Stimulated activated CD8-positive, alpha-beta memory T cell treated with anti-CD3 and anti-CD28 coated beads, Interleukin-7, amount 100 ng/mL, for 48 hours (primary cell): ENCODE measurements around the gene RPL3.
"Not testable (repeated sequence)": the region's sequence is repeated elsewhere in the genome, so short reads cannot be mapped to it uniquely, and the experiment has no call there.

Experiments
- DNase-seq, 2 donors: peaks; one replicate each; pipeline ENCODE4 v3.0.0-alpha.2; 2020; ENCODE audit warnings: low read depth in 1 of 2; ENCODE audit errors: extremely low read depth in 1 of 2

The RPL3 gene

GRCh38 chr22:39352306-39352891 is 33.0 kb upstream of the RPL3 start:
- no peak for DNase-seq

GRCh38 chr22:39351689-39352214 is 32.3 kb upstream of the RPL3 start:
- no peak for DNase-seq

- no peak for DNase-seq
These were observed 31.6 kb upstream of the RPL3 start for GRCh38 chr22:39350757-39351688.

GRCh38 chr22:39349967-39350726 is 30.7 kb upstream of the RPL3 start, which contains the start of gene SYNGR1:
TSS of gene SYNGR1 (plus strand) at chr22:39349991. CDS start at chr22:39350011, 20 bp downstream.
- no peak for DNase-seq

- no peak for DNase-seq
These were observed 30.1 kb upstream of the RPL3 start for GRCh38 chr22:39349506-39349966.

GRCh38 chr22:39348909-39349505 is 29.6 kb upstream of the RPL3 start:
- no peak for DNase-seq

- DNase-seq: no peak
These were observed 25.8 kb upstream of the RPL3 start for GRCh38 chr22:39345231-39345630.

- no peak for DNase-seq
These were observed 24.6 kb upstream of the RPL3 start for GRCh38 chr22:39344046-39344390.

GRCh38 chr22:39343259-39344045 is 24.0 kb upstream of the RPL3 start:
- DNase-seq: peak in 1 of 2 donors; percentile 25

- no peak for DNase-seq
These were observed 21.8 kb upstream of the RPL3 start for GRCh38 chr22:39341179-39341578.

- not testable (repeated sequence) for DNase-seq
These were observed 20.4 kb upstream of the RPL3 start for GRCh38 chr22:39339775-39340174.

- no peak for DNase-seq
These were observed 17.0 kb upstream of the RPL3 start for GRCh38 chr22:39336411-39336810.

GRCh38 chr22:39332441-39333064 is 13.1 kb upstream of the RPL3 start:
- no peak for DNase-seq

GRCh38 chr22:39330553-39330952 is 11.1 kb upstream of the RPL3 start:
- DNase-seq: not testable (repeated sequence)

GRCh38 chr22:39327995-39328754 is 8.8 kb upstream of the RPL3 start:
- DNase-seq: no peak

- DNase-seq: no peak
These were observed 6.0 kb upstream of the RPL3 start for GRCh38 chr22:39325392-39325932.

- DNase-seq: not testable (repeated sequence)
These were observed 1.2 kb upstream of the RPL3 start for GRCh38 chr22:39320616-39321029.

GRCh38 chr22:39318507-39319283 is 728 bp downstream of the RPL3 start:
- DNase-seq: no peak
